ENCODE results near the gene CACNA1B. TPM values are rescaled to one million over a fixed set of nuclear protein-coding genes. Genes with fewer than 3 reads are reported as not detected.

CACNA1B gene
- total RNA-seq, 4 donors from 2014 or later, result 0.08 TPM; not detected in 2

DNA sequence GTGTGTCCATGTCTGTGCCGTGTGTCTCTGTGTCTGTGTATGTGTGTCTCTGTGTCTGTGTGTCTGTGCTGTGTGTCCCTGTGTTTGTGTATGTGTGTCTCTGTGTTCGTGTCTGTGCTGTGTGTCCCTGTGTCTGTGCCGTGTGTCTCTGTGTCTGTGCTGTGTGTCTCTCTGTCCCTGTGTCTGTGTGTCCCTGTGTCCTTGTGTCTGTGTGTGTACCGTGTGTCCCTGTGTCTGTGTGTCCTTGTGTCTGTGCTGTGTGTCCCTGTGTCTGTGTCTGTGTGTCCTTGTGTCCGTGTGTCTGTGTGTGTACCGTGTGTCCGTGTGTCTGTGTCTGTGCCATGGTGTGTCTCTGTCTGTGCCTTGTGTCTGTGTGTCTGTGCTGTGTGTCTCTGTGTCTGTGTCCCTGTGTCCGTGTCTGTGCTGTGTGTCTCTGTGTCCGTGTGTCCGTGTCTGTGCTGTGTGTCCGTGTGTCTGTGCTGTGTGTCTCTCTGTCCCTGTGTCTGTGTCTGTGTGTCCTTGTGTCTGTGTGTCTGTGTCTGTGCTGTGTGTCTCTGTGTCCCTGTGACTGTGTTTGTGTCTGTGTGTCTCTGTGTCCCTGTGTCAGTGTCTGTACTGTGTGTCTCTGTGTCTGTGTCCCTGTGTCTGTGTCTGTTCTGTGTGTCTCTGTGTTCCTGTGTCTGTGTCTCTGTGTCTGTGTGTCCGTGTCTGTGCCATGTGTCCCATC lies 23.2 kb downstream of the CACNA1B start:
- H3K4me1 ChIP-seq, result no peaks in the 10 kb centered on the region
- H3K9me3 ChIP-seq, result no peaks in the 10 kb centered on the region
- H3K27me3 ChIP-seq, result peaks cover 21% of the 10 kb centered on the region
- H3K27ac ChIP-seq, result no peak overlapping the region
- DNase-seq (ENCODE audit: low spot score in 2 of 2), result no peak
- 90% methylated on average over 11 of the region's 12 CpGs for WGBS
- H3K4me3 ChIP-seq, result no peak overlapping the region
- TF ChIP-seq CTCF (IDR thresholded peaks at IDR 0.05) (no peak), POLR2A (IDR thresholded peaks at IDR 0.05) (no peak), POLR2AphosphoS5 (IDR thresholded peaks at IDR 0.05) (no peak), EP300 (IDR thresholded peaks at IDR 0.05) (no peak)
- no peaks in the 10 kb centered on the region for H3K36me3 ChIP-seq

DNA sequence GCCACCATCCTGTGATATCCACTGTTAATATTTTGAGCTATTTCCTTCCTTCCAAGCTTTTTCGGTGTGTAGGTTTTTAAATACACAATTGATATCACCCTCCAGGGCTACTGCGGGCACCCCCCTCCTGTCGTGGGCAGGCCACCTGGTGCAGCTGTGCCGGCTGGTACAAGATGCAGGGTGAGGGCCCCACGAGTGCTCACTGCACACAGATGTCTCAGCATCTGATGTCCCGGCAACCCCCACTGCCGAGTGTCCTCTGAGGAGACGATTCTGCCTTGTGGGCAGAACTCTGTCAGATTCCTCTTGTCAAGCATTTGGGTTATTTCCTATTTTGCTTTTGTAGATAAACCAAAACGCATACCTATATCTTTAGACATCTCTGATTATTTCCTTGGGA lies 25.1 kb downstream of the CACNA1B start:
- Histone ChIP-seq H3K4me1 (no peaks in the 10 kb centered on the region), H3K27me3 (peaks cover 30% of the 10 kb centered on the region), H3K9me3 (no peaks in the 10 kb centered on the region), H3K27ac (no peak overlapping the region), H3K36me3 (no peaks in the 10 kb centered on the region), H3K4me3 (no peak overlapping the region)
- WGBS, result 53% methylated on average over 9 of the region's 9 CpGs
- DNase-seq (ENCODE audit: low spot score in 2 of 2), result peak in 1 of 2 donors; percentile 67
- TF ChIP-seq POLR2A (IDR thresholded peaks at IDR 0.05), result no peak
- TF ChIP-seq EP300 (IDR thresholded peaks at IDR 0.05), result no peak
- TF ChIP-seq POLR2AphosphoS5 (IDR thresholded peaks at IDR 0.05), result no peak
- TF ChIP-seq CTCF (IDR thresholded peaks at IDR 0.05), result no peak

GRCh38 chr9:137905740-137906139 lies 28.2 kb downstream of the CACNA1B start:
- Histone ChIP-seq H3K36me3 (no peaks in the 10 kb centered on the region), H3K27me3 (peaks cover 24% of the 10 kb centered on the region), H3K4me1 (no peaks in the 10 kb centered on the region), H3K27ac (no peak overlapping the region), H3K9me3 (no peaks in the 10 kb centered on the region), H3K4me3 (no peak overlapping the region)
- TF ChIP-seq EP300 (IDR thresholded peaks at IDR 0.05) (no peak), POLR2A (IDR thresholded peaks at IDR 0.05) (no peak), POLR2AphosphoS5 (IDR thresholded peaks at IDR 0.05) (no peak)
- peak in 1 of 2 donors; percentile 47 for DNase-seq (ENCODE audit: low spot score in 2 of 2)
- WGBS, result 64% methylated on average over 5 of the region's 5 CpGs

- H3K27ac ChIP-seq, result no peak overlapping the region
- peak in 1 of 2 donors; percentile 52 for DNase-seq (ENCODE audit: low spot score in 2 of 2)
- H3K27me3 ChIP-seq, result peaks cover 19% of the 10 kb centered on the region
- H3K9me3 ChIP-seq, result no peaks in the 10 kb centered on the region
- TF ChIP-seq POLR2A (IDR thresholded peaks at IDR 0.05) (no peak), EP300 (IDR thresholded peaks at IDR 0.05) (no peak), CTCF (IDR thresholded peaks at IDR 0.05) (no peak), POLR2AphosphoS5 (IDR thresholded peaks at IDR 0.05) (no peak)
- no peaks in the 10 kb centered on the region for H3K4me1 ChIP-seq
- no peak overlapping the region for H3K4me3 ChIP-seq
- 57% methylated on average over 10 of the region's 10 CpGs for WGBS
- H3K36me3 ChIP-seq, result no peaks in the 10 kb centered on the region
Measured at GRCh38 chr9:137907776-137908175, 30.2 kb downstream of the CACNA1B start.

DNA sequence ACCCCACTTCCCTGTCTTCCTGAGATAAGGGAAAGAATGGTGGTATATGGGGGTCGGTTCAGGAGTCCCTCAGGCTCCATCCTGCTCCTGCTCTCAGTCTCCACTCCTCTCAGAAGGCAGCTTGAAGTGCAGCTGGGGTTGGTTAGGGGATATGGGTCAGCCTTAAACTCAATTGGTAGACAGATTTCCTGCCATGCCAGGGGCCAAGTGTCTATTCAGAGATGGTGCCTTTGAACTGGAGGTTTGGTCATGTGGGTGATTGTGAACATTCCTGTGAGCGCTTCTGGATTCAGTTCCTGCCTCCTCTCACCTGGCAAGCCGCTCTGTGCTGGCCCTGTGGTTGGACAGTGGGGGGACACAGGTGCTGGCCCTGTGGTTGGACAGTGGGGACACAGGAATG lies 35.1 kb downstream of the CACNA1B start:
- no peak overlapping the region for H3K4me3 ChIP-seq
- no peaks in the 10 kb centered on the region for H3K36me3 ChIP-seq
- H3K4me1 ChIP-seq, result no peaks in the 10 kb centered on the region
- no peak for DNase-seq (ENCODE audit: low spot score in 2 of 2)
- WGBS, result 79% methylated on average over 3 of the region's 3 CpGs
- TF ChIP-seq EP300 (IDR thresholded peaks at IDR 0.05) (no peak), CTCF (IDR thresholded peaks at IDR 0.05) (no peak), POLR2A (IDR thresholded peaks at IDR 0.05) (no peak), POLR2AphosphoS5 (IDR thresholded peaks at IDR 0.05) (no peak)
- H3K9me3 ChIP-seq, result no peaks in the 10 kb centered on the region
- H3K27ac ChIP-seq, result no peak overlapping the region
- peaks cover 5% of the 10 kb centered on the region for H3K27me3 ChIP-seq

Measured in suprapubic skin (tissue), 4 donors.